ENCODE measurements around the gene DYSF. TPM values are rescaled to one million over a fixed set of nuclear protein-coding genes. Genes with fewer than 3 reads are reported as not detected.

Gene DYSF
- total and polyA plus RNA-seq, 2 donors (not counting 3 experiments of a cell fraction or from before 2014, with no cell fraction given) = 50.9 to 152 TPM

GRCh38 chr2:71699428-71699827 lies 246.1 kb downstream of the DYSF start:
- ChIA-PET POLR2A (no interaction called here), CTCF (interaction anchor here (4.7 kb wide), 1 partner anchor 99 kb away, joined by 22 read pairs; no protein-coding TSS in a partner anchor)
- no peaks in the 10 kb centered on the region for H3K4me1 ChIP-seq (ENCODE audit: control insufficient read depth, extremely low read depth, insufficient read depth, low read length)
- BruUV-seq (replicated peaks) = no TSS peak
- dilution Hi-C loops (cut with MboI; ENCODE audit: extremely low pct_ligation_motif_present, low sequenced_read_pairs) (no loop called here), intact Hi-C loops (cut with micrococcal nuclease) (no loop called here)
- H3K36me3 ChIP-seq (ENCODE audit: control insufficient read depth in 2 of 2, extremely low read depth in 1 of 2, insufficient read depth in 2 of 2, low read length in 2 of 2) = no peaks in the 10 kb centered on the region
- FAIRE-seq (no peak), DNase-seq (ENCODE audit: low read depth, low spot score) (no peak)
- no peaks in the 10 kb centered on the region for H4K20me1 ChIP-seq (replicated peaks; ENCODE audit: control insufficient read depth, extremely low read depth, insufficient read depth, low read length)
- H3K27me3 ChIP-seq (ENCODE audit: control insufficient read depth in 2 of 2, insufficient read depth in 2 of 2, low read length in 2 of 2) = peaks cover 0 to 2% of the 10 kb centered on the region in 2 experiments
- no peak overlapping the region for H3K4me3 ChIP-seq (replicated peaks in 1 of 3; ENCODE audit: insufficient read depth in 1 of 3, low read depth in 1 of 3, low read length in 3 of 3)
- H3K79me2 ChIP-seq (ENCODE audit: control insufficient read depth, insufficient read depth, low read length) = no peaks in the 10 kb centered on the region
- no peak overlapping the region for H3K4me2 ChIP-seq (ENCODE audit: insufficient read depth, low read length)
- TF ChIP-seq POLR2A (IDR thresholded peaks at IDR 0.05; ENCODE audit: low read depth, low read length) (no peak), JUN (IDR thresholded peaks at IDR 0.05; ENCODE audit: borderline replicate concordance, insufficient read depth, insufficient read length, low read depth) (no peak), MAX (IDR thresholded peaks at IDR 0.05; ENCODE audit: insufficient read depth, insufficient read length) (no peak), EZH2 (IDR thresholded peaks at IDR 0.05; ENCODE audit: borderline replicate concordance, low read depth, low read length, severe bottlenecking) (no peak), POLR2AphosphoS5 (IDR thresholded peaks at IDR 0.05; ENCODE audit: insufficient read depth, low read depth, low read length) (no peak), GATA2 (IDR thresholded peaks at IDR 0.05; ENCODE audit: insufficient read depth, insufficient read length, low read depth, low read length) (no peak), MYC (IDR thresholded peaks at IDR 0.05; ENCODE audit: low read depth, low read length) (no peak), FOS (IDR thresholded peaks at IDR 0.05; ENCODE audit: borderline replicate concordance, insufficient read depth, low read length) (no peak)
- no peaks in the 10 kb centered on the region for H3K9me3 ChIP-seq (replicated peaks; ENCODE audit: control insufficient read depth, insufficient read depth, low read length)
- H3K9ac ChIP-seq (replicated peaks; ENCODE audit: extremely low read depth, insufficient read depth, low read length) = no peak overlapping the region
- H3K27ac ChIP-seq (ENCODE audit: insufficient read depth, low read depth, low read length) = no peak overlapping the region
- no peaks in the 10 kb centered on the region for H3K9me1 ChIP-seq (replicated peaks; ENCODE audit: control insufficient read depth, extremely low read depth, insufficient read depth, low read length)
- no peak overlapping the region for H2AFZ ChIP-seq (ENCODE audit: low read depth, low read length)

Data from endothelial cell of umbilical vein (primary cell).